ENCODE measurements around the gene KANSL1.

DNA sequence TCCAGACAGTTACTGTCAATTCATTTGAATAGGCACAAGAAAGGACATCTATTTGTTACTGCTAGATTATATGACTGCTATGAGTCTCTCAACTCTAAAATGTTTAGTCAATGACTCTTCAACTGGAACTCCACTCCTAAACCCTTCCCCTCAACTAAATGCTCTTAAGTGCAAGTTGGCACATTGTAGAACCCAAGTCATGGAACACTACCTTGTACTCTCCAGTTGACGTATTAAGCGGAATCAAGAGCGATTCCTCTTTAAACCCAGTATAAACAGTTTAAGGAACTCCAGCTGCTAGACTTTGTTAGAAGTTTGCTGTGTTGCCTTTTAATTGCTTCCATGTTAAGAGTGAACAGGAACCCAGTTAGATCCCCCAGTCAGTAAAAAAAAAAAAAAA lies 149.6 kb downstream of the KANSL1 start:
- TF ChIP-seq POLR2AphosphoS5 (IDR thresholded peaks at IDR 0.05; ENCODE audit: low read depth) = no peak
- TF ChIP-seq, protein P1, sequence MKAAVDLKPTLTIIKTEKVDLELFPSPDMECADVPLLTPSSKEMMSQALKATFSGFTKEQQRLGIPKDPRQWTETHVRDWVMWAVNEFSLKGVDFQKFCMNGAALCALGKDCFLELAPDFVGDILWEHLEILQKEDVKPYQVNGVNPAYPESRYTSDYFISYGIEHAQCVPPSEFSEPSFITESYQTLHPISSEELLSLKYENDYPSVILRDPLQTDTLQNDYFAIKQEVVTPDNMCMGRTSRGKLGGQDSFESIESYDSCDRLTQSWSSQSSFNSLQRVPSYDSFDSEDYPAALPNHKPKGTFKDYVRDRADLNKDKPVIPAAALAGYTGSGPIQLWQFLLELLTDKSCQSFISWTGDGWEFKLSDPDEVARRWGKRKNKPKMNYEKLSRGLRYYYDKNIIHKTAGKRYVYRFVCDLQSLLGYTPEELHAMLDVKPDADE (IDR thresholded peaks at IDR 0.05) = no peak
- TF ChIP-seq, protein P2, sequence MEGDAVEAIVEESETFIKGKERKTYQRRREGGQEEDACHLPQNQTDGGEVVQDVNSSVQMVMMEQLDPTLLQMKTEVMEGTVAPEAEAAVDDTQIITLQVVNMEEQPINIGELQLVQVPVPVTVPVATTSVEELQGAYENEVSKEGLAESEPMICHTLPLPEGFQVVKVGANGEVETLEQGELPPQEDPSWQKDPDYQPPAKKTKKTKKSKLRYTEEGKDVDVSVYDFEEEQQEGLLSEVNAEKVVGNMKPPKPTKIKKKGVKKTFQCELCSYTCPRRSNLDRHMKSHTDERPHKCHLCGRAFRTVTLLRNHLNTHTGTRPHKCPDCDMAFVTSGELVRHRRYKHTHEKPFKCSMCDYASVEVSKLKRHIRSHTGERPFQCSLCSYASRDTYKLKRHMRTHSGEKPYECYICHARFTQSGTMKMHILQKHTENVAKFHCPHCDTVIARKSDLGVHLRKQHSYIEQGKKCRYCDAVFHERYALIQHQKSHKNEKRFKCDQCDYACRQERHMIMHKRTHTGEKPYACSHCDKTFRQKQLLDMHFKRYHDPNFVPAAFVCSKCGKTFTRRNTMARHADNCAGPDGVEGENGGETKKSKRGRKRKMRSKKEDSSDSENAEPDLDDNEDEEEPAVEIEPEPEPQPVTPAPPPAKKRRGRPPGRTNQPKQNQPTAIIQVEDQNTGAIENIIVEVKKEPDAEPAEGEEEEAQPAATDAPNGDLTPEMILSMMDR (conservative IDR thresholded peaks at IDR 0.05; ENCODE audit: low read depth in 2 of 2) = no peak
- TF ChIP-seq, protein P3, sequence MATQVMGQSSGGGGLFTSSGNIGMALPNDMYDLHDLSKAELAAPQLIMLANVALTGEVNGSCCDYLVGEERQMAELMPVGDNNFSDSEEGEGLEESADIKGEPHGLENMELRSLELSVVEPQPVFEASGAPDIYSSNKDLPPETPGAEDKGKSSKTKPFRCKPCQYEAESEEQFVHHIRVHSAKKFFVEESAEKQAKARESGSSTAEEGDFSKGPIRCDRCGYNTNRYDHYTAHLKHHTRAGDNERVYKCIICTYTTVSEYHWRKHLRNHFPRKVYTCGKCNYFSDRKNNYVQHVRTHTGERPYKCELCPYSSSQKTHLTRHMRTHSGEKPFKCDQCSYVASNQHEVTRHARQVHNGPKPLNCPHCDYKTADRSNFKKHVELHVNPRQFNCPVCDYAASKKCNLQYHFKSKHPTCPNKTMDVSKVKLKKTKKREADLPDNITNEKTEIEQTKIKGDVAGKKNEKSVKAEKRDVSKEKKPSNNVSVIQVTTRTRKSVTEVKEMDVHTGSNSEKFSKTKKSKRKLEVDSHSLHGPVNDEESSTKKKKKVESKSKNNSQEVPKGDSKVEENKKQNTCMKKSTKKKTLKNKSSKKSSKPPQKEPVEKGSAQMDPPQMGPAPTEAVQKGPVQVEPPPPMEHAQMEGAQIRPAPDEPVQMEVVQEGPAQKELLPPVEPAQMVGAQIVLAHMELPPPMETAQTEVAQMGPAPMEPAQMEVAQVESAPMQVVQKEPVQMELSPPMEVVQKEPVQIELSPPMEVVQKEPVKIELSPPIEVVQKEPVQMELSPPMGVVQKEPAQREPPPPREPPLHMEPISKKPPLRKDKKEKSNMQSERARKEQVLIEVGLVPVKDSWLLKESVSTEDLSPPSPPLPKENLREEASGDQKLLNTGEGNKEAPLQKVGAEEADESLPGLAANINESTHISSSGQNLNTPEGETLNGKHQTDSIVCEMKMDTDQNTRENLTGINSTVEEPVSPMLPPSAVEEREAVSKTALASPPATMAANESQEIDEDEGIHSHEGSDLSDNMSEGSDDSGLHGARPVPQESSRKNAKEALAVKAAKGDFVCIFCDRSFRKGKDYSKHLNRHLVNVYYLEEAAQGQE (IDR thresholded peaks at IDR 0.05; ENCODE audit: unreplicated experiment) = no peak
- TF ChIP-seq EZH2 (IDR thresholded peaks at IDR 0.05; ENCODE audit: low read depth, unreplicated experiment) = no peak
- TF ChIP-seq EZH2phosphoT487 (IDR thresholded peaks at IDR 0.05; ENCODE audit: unreplicated experiment) = no peak
- TF ChIP-seq JUNB (IDR thresholded peaks at IDR 0.05; ENCODE audit: unreplicated experiment) = no peak
- TF ChIP-seq CREB1 (CRISPR knock-in tag; IDR thresholded peaks at IDR 0.05; ENCODE audit: low read depth) = no peak
- no peak for TF ChIP-seq NANOG (IDR thresholded peaks at IDR 0.05; ENCODE audit: borderline replicate concordance)
- no peak for TF ChIP-seq ZNF114 (CRISPR knock-in tag; IDR thresholded peaks at IDR 0.05)
